ENCODE data around the gene FANCB.

The FANCB gene

GRCh38 chrX:14832586-14832985, 40.3 kb downstream of the FANCB start:
- no peak for DNase-seq (ENCODE audit: low read depth in 3 of 3)

DNA sequence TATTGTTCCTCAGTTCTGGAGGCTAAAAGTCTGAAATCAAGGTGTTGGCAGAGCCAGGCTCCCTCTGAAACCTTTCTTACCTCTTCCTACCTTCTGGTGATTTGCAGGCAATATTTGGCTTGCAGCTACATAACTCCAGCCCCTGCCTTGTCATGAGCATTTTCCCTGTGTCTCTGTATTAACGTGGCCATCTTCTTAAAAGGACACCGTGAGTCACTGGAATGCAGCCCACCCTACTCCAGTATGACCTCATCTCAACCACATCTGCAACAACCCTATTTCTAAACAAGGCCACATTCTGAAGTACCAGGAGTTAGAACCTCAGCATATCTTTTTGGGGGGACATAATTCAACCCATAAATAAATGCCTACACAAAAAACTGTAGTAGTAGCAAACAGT, 40.7 kb downstream of the FANCB start:
- no peak for DNase-seq (ENCODE audit: low read depth in 3 of 3)

- DNase-seq (ENCODE audit: low read depth in 3 of 3), result no peak
These were observed 43.2 kb downstream of the FANCB start for GRCh38 chrX:14829643-14830042.

DNA sequence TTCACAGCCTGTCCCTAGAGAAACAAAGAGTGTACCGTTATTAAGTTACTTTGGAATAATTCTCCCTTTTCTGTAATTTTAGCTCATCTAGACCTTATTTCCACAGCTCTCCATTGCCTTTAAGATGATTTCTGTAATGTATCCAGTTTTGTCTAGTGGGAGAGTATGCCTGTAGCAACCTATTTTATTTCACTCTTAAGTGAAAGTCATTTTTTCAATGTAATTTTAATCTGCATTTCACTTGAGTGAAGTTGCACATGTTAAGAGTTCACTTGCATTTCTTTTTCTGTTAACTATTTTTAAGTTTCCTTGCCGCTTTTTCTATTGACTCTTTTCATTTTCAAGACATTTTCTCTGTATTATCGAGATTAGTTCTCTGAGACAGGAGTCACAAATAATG, 46.5 kb downstream of the FANCB start:
- DNase-seq (ENCODE audit: low read depth in 3 of 3), result no peak

DNA sequence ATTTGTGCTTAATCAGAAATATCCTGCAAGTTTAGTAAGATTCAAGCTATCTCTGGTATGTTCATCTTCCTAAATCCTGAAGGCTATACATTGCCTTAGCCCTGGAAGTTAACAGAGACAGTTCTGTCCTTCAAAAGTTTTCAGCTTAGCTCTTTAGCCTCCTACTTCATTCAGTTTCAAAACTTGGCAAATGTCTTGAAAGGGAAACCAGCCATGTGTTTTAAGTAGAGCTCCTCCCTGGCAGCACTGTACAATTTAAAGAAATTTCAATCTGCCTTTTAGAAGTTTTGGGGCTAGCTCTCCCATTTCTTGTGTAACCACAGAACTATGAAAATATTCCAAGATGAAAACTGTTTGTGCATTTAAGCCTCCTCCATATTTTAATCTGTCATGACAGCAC, 47.0 kb downstream of the FANCB start:
- no peak for DNase-seq (ENCODE audit: low read depth in 3 of 3)

GRCh38 chrX:14819769-14820168, 53.1 kb downstream of the FANCB start:
- DNase-seq (ENCODE audit: low read depth in 3 of 3), result no peak

- no peak for DNase-seq (ENCODE audit: low read depth in 3 of 3)
These were observed 55.3 kb downstream of the FANCB start for GRCh38 chrX:14817571-14817970.

DNA sequence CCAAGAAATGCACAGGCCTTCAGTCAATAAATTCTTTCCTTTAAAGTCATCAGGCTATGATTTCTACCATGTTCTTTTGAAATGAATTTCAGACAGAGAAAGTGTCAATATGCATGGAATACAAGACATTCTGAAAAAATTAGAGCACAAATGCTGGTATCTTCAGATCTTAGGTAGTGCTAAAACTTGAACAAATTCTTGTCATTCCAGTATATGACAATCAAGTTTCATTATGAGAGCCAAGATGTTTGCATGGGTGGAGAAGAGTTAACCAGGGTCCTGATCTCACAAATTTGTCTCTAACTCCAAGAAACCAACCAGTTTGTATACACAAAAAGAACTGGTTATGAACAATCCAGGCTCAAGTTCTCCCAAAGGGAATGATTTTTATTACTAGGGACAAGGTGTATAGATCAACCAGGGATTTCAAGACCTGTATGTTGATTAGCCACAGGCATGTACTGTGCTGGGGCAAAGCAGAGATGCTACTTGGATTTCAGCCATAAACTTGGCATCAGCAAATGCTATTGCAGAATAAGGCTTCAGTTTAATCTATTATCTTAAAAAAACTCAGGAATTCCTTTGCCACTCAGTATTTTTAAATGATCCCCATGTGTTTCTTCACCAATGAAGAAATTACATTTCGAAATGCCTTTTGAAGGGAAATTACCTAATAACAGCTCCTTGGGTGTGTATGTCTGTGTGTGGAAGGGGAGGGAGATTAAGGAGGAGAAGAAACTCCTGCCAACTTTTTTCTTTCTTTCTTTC, 69.7 kb downstream of the FANCB start:
- DNase-seq (ENCODE audit: low read depth in 3 of 3), result no peak

- DNase-seq (ENCODE audit: low read depth in 3 of 3), result no peak
These were observed 71.7 kb downstream of the FANCB start for GRCh38 chrX:14801136-14801535.

DNA sequence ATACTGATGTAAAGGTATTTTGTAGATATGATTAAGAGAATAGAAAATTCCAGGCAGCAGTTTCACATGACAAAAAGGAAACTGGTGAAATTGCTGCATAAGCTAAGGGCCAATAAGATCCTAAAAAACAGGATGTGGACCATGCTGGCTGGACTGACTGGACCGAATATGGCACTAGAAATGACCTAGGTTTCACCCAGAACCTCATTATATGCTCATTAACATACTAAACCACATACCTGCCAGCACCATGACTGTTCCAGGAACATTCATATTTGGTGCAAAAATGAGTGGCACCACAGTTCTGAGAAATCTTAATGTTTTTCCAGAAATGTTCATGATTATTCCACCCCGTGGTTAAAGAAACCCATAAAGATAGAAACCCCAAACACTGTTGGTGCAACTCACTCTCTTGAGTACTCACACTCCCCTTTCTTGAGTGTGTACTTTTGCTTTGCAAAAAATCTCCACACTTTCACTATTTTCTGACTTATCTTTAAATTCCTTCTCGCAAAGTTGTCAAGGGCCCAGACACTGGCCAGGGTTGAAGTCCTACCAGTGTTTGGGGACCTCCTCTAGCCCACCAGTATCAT, 74.0 kb downstream of the FANCB start:
- DNase-seq (ENCODE audit: low read depth in 3 of 3), result no peak

Measured in stimulated activated CD4-positive, alpha-beta T cell treated with anti-CD3 and anti-CD28 coated beads, TNF-alpha, amount 100 ng/mL, for 48 hours (primary cell).